GM12801 (cell line): ENCODE data around the gene CRYBG1.

Source experiments
- CTCF ChIP-seq: IDR thresholded peaks from one replicate; pipeline ENCODE4 v1.5.1; 2011; ENCODE audit warnings: control low read depth; ENCODE audit not compliant: insufficient read length; ENCODE audit errors: extremely low read depth

Gene CRYBG1

GRCh38 chr6:106452628-106453027 is 92.1 kb downstream of the CRYBG1 start:
- TF ChIP-seq CTCF = no peak

GRCh38 chr6:106453756-106454367 is 93.3 kb downstream of the CRYBG1 start:
- no peak for TF ChIP-seq CTCF

- no peak for TF ChIP-seq CTCF
These were observed 96.2 kb downstream of the CRYBG1 start for GRCh38 chr6:106456756-106457155.

GRCh38 chr6:106458021-106458986 is 97.8 kb downstream of the CRYBG1 start:
- no peak for TF ChIP-seq CTCF

GRCh38 chr6:106460481-106460880 is 100.0 kb downstream of the CRYBG1 start:
- no peak for TF ChIP-seq CTCF

GRCh38 chr6:106461084-106461483 is 100.6 kb downstream of the CRYBG1 start:
- TF ChIP-seq CTCF = no peak

- TF ChIP-seq CTCF = no peak
These were observed 102.5 kb downstream of the CRYBG1 start for GRCh38 chr6:106462923-106463557.
